Fibroblast of lung (primary cell): Measurements from ENCODE around the gene SNAP23.

ENCODE experiments used
- EZH2 ChIP-seq: IDR thresholded peaks from 2 replicates; pipeline ENCODE4 v1.5.1; 2012; ENCODE audit warnings: low read length, control low read depth, mild to moderate bottlenecking; ENCODE audit errors: missing control alignments
- TF ChIP-seq, protein P1 (sequence below), 2 donors: IDR thresholded peaks in 1 of 2; conservative IDR thresholded peaks in 1 of 2; 1 replicate in 1 of 2; 2 replicates in 1 of 2; pipeline ENCODE4 v1.5.1; 2011 to 2012; ENCODE audit warnings: low read length in 2 of 2, control low read depth in 1 of 2, inconsistent platforms in 1 of 2, low read depth in 1 of 2, mild to moderate bottlenecking in 1 of 2

DNA sequence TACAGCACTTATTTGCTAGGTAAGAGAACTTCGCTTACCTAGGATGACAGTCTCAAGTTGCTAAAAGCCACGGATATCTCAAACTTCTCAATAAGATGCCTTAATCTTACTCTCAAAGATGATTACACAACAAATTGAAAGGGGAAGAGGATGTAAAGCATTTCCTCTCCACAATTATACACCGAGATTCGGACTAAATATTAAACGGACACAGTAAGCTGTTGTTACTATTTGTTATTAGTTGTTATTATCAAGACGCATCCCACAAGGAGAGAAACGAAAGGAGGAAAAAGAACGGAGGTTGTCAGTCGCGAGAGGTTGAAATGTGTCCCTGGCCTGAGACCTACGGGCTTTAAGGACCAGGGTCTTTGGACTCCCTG, 5.2 kb upstream of the SNAP23 start:
- no peak for TF ChIP-seq EZH2
- TF ChIP-seq, protein P1, sequence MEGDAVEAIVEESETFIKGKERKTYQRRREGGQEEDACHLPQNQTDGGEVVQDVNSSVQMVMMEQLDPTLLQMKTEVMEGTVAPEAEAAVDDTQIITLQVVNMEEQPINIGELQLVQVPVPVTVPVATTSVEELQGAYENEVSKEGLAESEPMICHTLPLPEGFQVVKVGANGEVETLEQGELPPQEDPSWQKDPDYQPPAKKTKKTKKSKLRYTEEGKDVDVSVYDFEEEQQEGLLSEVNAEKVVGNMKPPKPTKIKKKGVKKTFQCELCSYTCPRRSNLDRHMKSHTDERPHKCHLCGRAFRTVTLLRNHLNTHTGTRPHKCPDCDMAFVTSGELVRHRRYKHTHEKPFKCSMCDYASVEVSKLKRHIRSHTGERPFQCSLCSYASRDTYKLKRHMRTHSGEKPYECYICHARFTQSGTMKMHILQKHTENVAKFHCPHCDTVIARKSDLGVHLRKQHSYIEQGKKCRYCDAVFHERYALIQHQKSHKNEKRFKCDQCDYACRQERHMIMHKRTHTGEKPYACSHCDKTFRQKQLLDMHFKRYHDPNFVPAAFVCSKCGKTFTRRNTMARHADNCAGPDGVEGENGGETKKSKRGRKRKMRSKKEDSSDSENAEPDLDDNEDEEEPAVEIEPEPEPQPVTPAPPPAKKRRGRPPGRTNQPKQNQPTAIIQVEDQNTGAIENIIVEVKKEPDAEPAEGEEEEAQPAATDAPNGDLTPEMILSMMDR (conservative IDR thresholded peaks at IDR 0.05 in 1 of 2, IDR thresholded peaks at IDR 0.05 in 1 of 2; ENCODE audit: low read depth in 1 of 2, low read length in 2 of 2): no peak
